VCaP (cell line): ENCODE measurements around the gene CACNB2.

ENCODE experiments used
- H3K27ac ChIP-seq: fragments of 450-650 bp; 2 replicates; pipeline ENCODE4 v1.5.1; 2017
- CTCF ChIP-seq: fragments of 450-650 bp; conservative IDR thresholded peaks from 2 replicates; pipeline ENCODE4 v1.5.1; 2017; ENCODE audit warnings: mild to moderate bottlenecking, moderate library complexity

Gene CACNB2

GRCh38 chr10:18185621-18186020 is 45.4 kb downstream of the CACNB2 start:
- peak overlapping the region; percentile 16; the same call in 1 of the 2 replicates for H3K27ac ChIP-seq
- TF ChIP-seq CTCF: no peak

- no peak overlapping the region for H3K27ac ChIP-seq
- TF ChIP-seq CTCF: no peak
These were observed 50.6 kb downstream of the CACNB2 start for GRCh38 chr10:18190840-18191239.

GRCh38 chr10:18194634-18195033 is 54.4 kb downstream of the CACNB2 start:
- peak overlapping the region; percentile 29; the same call in 1 of the 2 replicates for H3K27ac ChIP-seq
- no peak for TF ChIP-seq CTCF

- peak overlapping the region; percentile 29; the same call in 1 of the 2 replicates for H3K27ac ChIP-seq
- TF ChIP-seq CTCF: no peak
These were observed 55.0 kb downstream of the CACNB2 start for GRCh38 chr10:18195060-18195799.

GRCh38 chr10:18196806-18197550 is 56.8 kb downstream of the CACNB2 start:
- H3K27ac ChIP-seq: peak overlapping the region; percentile 25; the same call in 1 of the 2 replicates
- TF ChIP-seq CTCF: no peak

GRCh38 chr10:18197706-18198105 is 57.5 kb downstream of the CACNB2 start:
- TF ChIP-seq CTCF: no peak
- peak overlapping the region; percentile 25; the same call in 1 of the 2 replicates for H3K27ac ChIP-seq

GRCh38 chr10:18201877-18202276 is 61.7 kb downstream of the CACNB2 start:
- no peak overlapping the region for H3K27ac ChIP-seq
- TF ChIP-seq CTCF: no peak
